Thyroid gland (tissue), 4 donors: ENCODE measurements around the gene OPN3.

ENCODE experiments used
- CTCF ChIP-seq, 6 experiments: fragments of 200-600 bp in 3 of 6; fragments of 450-650 bp in 3 of 6; sonication (generic) in 3 of 6; IDR thresholded peaks; one replicate each; pipeline ENCODE4 v1.5.1; 2016 to 2019; ENCODE audit warnings: antibody characterized with exemption in 6 of 6, mild to moderate bottlenecking in 2 of 6, inconsistent platforms in 1 of 6, moderate library complexity in 1 of 6
- POLR2A ChIP-seq, 2 donors: fragments of 450-650 bp; IDR thresholded peaks; one replicate each; pipeline ENCODE4 v1.6.1; 2017; ENCODE audit warnings: antibody characterized with exemption in 2 of 2, mild to moderate bottlenecking in 2 of 2, moderate library complexity in 1 of 2

DNA sequence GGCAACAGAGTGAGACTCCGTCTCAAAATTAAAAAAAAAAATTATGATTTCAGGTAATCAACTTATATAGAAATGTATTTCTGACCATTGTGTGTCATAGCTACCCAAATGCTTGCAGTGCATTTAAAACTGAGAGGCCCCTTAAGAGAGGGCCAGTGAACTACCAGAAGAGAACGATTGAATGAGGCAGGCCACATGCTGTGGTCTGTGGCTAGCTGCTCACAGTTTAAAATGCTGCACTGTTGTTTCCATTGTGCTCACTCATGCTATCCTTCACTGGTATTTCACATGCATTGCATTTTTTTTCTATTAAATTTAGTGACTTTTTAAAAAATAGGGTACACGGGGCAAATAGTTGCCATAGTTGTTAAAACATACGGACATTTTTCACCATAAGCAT is 26.0 kb downstream of the OPN3 start:
- no peak for TF ChIP-seq CTCF (IDR thresholded peaks at IDR 0.05)
- TF ChIP-seq POLR2A (IDR thresholded peaks at IDR 0.05): no peak
